Ovary (tissue), 3 donors: ENCODE measurements around the gene TRIB2.

Experiments used
- CTCF ChIP-seq, 3 donors: fragments of 450-650 bp in 2 of 3; fragments of 200-600 bp in 1 of 3; IDR thresholded peaks; one replicate each; pipeline versions ENCODE4 v1.5.1 to v1.8.0; 2016 to 2022; ENCODE audit warnings: antibody characterized with exemption in 3 of 3, mild to moderate bottlenecking in 1 of 3
- POLR2A ChIP-seq: fragments of 450-650 bp; IDR thresholded peaks from one replicate; pipeline ENCODE4 v1.6.1; 2017; ENCODE audit warnings: antibody characterized with exemption, mild to moderate bottlenecking, moderate library complexity
- donor health status: DM: no; HTN: no; CAD: no.

GRCh38 chr2:12716032-12716281 is 779 bp upstream of the TRIB2 start:
- TF ChIP-seq CTCF (IDR thresholded peaks at IDR 0.05): peak; percentile 12 to 54 (median 51)
- TF ChIP-seq POLR2A: no peak
